Glutamatergic neuron (in vitro differentiated cells): ENCODE measurements around the gene AGTRAP. TPM values are rescaled to one million over a fixed set of nuclear protein-coding genes. Genes with fewer than 3 reads are reported as not detected.
A peak's percentile ranks its signal among the peaks of the same experiment; 100 is the strongest.

Source experiments
- DNase-seq: peaks from one replicate; pipeline ENCODE4 v3.0.0; 2022
- H3K27ac Mint-ChIP-seq: one replicate; pipeline ENCODE4 v1.8.0; 2020; ENCODE audit warnings: mild to moderate bottlenecking, mixed read lengths, inconsistent platforms; ENCODE audit not compliant: unreplicated experiment
- H3K27me3 Mint-ChIP-seq: one replicate; pipeline ENCODE4 v1.8.0; 2020; ENCODE audit warnings: mild to moderate bottlenecking, moderate library complexity, mixed read lengths, inconsistent platforms; ENCODE audit not compliant: unreplicated experiment
- H3K36me3 Mint-ChIP-seq: one replicate; pipeline ENCODE4 v1.8.0; 2020; ENCODE audit warnings: mild to moderate bottlenecking, mixed read lengths, inconsistent platforms; ENCODE audit not compliant: unreplicated experiment
- H3K4me1 Mint-ChIP-seq: one replicate; pipeline ENCODE4 v1.8.0; 2020; ENCODE audit warnings: mild to moderate bottlenecking, low read depth, mixed read lengths, inconsistent platforms; ENCODE audit not compliant: unreplicated experiment
- H3K4me3 Mint-ChIP-seq: one replicate; pipeline ENCODE4 v1.8.0; 2020; ENCODE audit warnings: mild to moderate bottlenecking, mixed read lengths, inconsistent platforms; ENCODE audit not compliant: unreplicated experiment
- H3K9me3 Mint-ChIP-seq: one replicate; pipeline ENCODE4 v1.8.0; 2020; ENCODE audit warnings: mild to moderate bottlenecking, moderate library complexity, mixed read lengths, inconsistent platforms; ENCODE audit not compliant: unreplicated experiment
- CTCF ChIP-seq: fragments of 200-600 bp; sonication (generic); IDR thresholded peaks from one replicate; pipeline ENCODE4 v1.5.0; 2021; ENCODE audit not compliant: partially characterized antibody, unreplicated experiment
- total RNA-seq: library from RNA; stranded (reverse); fragmentation: NEBNext Ultra II Directional; extraction: Animal tissue kit (Norgen Biotek cat#: 25700); gene quantifications from one replicate; pipeline ENCODE4 v1.2.1, GENCODE V29; 2021; ENCODE audit not compliant: unreplicated experiment

AGTRAP gene
- total RNA-seq, 1 donor from 2014 or later = 6.1 TPM

- Mint-ChIP-seq H3K36me3 (no peaks in the 10 kb centered on the region), H3K4me3 (no peak overlapping the region), H3K9me3 (peaks cover 4% of the 10 kb centered on the region), H3K27ac (no peak overlapping the region), H3K4me1 (peaks cover 4% of the 10 kb centered on the region), H3K27me3 (peaks cover 5% of the 10 kb centered on the region)
- DNase-seq = no peak
- no peak for TF ChIP-seq CTCF
These were observed 48.5 kb downstream of the AGTRAP start for GRCh38 chr1:11784256-11784992.

GRCh38 chr1:11784993-11785769 is 49.2 kb downstream of the AGTRAP start:
- H3K27ac Mint-ChIP-seq = peak overlapping the region; percentile 22

GRCh38 chr1:11786168-11786567 is 50.2 kb downstream of the AGTRAP start:
- no peaks in the 10 kb centered on the region for H3K36me3 Mint-ChIP-seq
- H3K4me3 Mint-ChIP-seq = no peak overlapping the region
- DNase-seq = no peak
- H3K9me3 Mint-ChIP-seq = peaks cover 4% of the 10 kb centered on the region
- no peak for TF ChIP-seq CTCF
- H3K27me3 Mint-ChIP-seq = peaks cover 10% of the 10 kb centered on the region
- H3K4me1 Mint-ChIP-seq = peaks cover 4% of the 10 kb centered on the region
- H3K27ac Mint-ChIP-seq = no peak overlapping the region

More at GRCh38 chr1:11784993-11785769, 49.2 kb downstream of the AGTRAP start:
- TF ChIP-seq CTCF = peak; percentile 88
- Mint-ChIP-seq H3K4me3 (no peak overlapping the region), H3K9me3 (peaks cover 4% of the 10 kb centered on the region), H3K36me3 (no peaks in the 10 kb centered on the region), H3K4me1 (peaks cover 4% of the 10 kb centered on the region), H3K27me3 (peaks cover 5% of the 10 kb centered on the region)
- peak; percentile 81 for DNase-seq

GRCh38 chr1:11787251-11787803 is 51.4 kb downstream of the AGTRAP start:
- DNase-seq = no peak
- Mint-ChIP-seq H3K27ac (no peak overlapping the region), H3K9me3 (peaks cover 7% of the 10 kb centered on the region), H3K4me1 (peaks cover 4% of the 10 kb centered on the region), H3K27me3 (peaks cover 10% of the 10 kb centered on the region), H3K4me3 (no peak overlapping the region), H3K36me3 (no peaks in the 10 kb centered on the region)
- no peak for TF ChIP-seq CTCF
